Loucy (cell line): ENCODE results near the gene RBM26.
A peak's percentile ranks its signal among the peaks of the same experiment; 100 is the strongest.

Source experiments
- H2AFZ ChIP-seq: fragments of 200-600 bp; sonication (generic); 2 replicates; pipeline ENCODE4 v1.6.0; 2016; ENCODE audit warnings: antibody characterized with exemption, mild to moderate bottlenecking, low read length, moderate library complexity
- H3F3A ChIP-seq: fragments of 200-600 bp; 2 replicates; pipeline ENCODE4 v1.6.0; 2016; ENCODE audit warnings: antibody characterized with exemption, low read depth, mild to moderate bottlenecking
- H3K27me3 ChIP-seq: fragments of 200-600 bp; sonication (generic); 2 replicates; pipeline ENCODE4 v1.6.1; 2014; ENCODE audit warnings: low read length, mild to moderate bottlenecking; ENCODE audit not compliant: insufficient read depth, poor library complexity, severe bottlenecking
- H3K36me3 ChIP-seq: fragments of 200-600 bp; sonication (generic); 2 replicates; pipeline ENCODE4 v1.6.1; 2016; ENCODE audit warnings: low read length; ENCODE audit not compliant: insufficient read depth
- H3K4me1 ChIP-seq: fragments of 200-600 bp; sonication (generic); 2 replicates; pipeline ENCODE4 v1.5.1; 2014; ENCODE audit warnings: low read length, mild to moderate bottlenecking; ENCODE audit not compliant: insufficient read depth, poor library complexity, severe bottlenecking
- H3K4me2 ChIP-seq: fragments of 200-600 bp; sonication (generic); 2 replicates; pipeline ENCODE4 v1.6.0; 2014; ENCODE audit warnings: antibody characterized with exemption, low read length, low read depth, mild to moderate bottlenecking; ENCODE audit not compliant: poor library complexity, severe bottlenecking
- H3K4me3 ChIP-seq: fragments of 200-600 bp; sonication (generic); 2 replicates; pipeline ENCODE4 v1.5.1; 2014; ENCODE audit warnings: low read length, mild to moderate bottlenecking, mixed read lengths; ENCODE audit not compliant: poor library complexity, severe bottlenecking
- H3K79me2 ChIP-seq: fragments of 200-600 bp; sonication (generic); 2 replicates; pipeline ENCODE4 v1.6.1; 2014; ENCODE audit warnings: low read length; ENCODE audit not compliant: insufficient read depth
- H3K9ac ChIP-seq: fragments of 200-600 bp; sonication (generic); 2 replicates; pipeline ENCODE4 v1.6.0; 2014; ENCODE audit warnings: mild to moderate bottlenecking, low read depth, low read length, moderate library complexity; ENCODE audit not compliant: poor library complexity, severe bottlenecking
- H3K9me2 ChIP-seq: fragments of 200-600 bp; sonication (generic); replicated peaks from 2 replicates; pipeline ENCODE4 v1.6.1; 2016; ENCODE audit warnings: low read depth, low read length, mixed read lengths
- H3K9me3 ChIP-seq: fragments of 200-600 bp; sonication (generic); 2 replicates; pipeline ENCODE4 v1.6.1; 2014; ENCODE audit warnings: mild to moderate bottlenecking, antibody characterized with exemption, low read length, low read depth; ENCODE audit not compliant: insufficient read depth
- H4K20me1 ChIP-seq: fragments of 200-600 bp; sonication (generic); 2 replicates; pipeline ENCODE4 v1.6.0; 2014; ENCODE audit warnings: antibody characterized with exemption, low read length, mild to moderate bottlenecking; ENCODE audit not compliant: insufficient read depth, poor library complexity, severe bottlenecking
- EZH2phosphoT487 ChIP-seq: fragments of 200-600 bp; IDR thresholded peaks from 2 replicates; pipeline ENCODE4 v1.6.1; 2018; ENCODE audit warnings: antibody characterized with exemption, mild to moderate bottlenecking, moderate library complexity, borderline replicate concordance
- TF ChIP-seq, protein P1 (sequence below): fragments of 200-600 bp; sonication (generic); conservative IDR thresholded peaks from 2 replicates; pipeline ENCODE4 v1.5.1; 2014; ENCODE audit warnings: mild to moderate bottlenecking, antibody characterized with exemption, low read length

The RBM26 gene

DNA sequence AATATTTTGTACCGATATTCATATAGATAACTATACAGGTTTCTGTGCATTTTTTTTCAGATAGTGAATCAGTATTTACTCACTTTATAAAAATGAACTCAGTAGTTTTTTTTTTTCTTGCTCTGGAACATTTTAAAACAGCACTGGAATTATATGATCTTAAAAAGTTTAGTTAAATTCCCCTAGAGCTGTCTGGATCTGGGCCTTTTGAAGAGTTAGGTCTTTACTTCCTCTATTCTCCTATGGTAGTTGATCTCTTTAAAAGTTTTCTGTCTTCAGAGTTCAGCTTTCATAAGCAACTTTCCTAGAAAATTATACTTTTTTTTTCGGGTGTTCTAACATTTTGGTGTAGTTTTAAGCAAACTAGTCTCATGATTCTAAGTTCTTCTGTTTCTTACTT, 21.8 kb upstream of the RBM26 start:
- Histone ChIP-seq H2AFZ (peak overlapping the region; percentile 51; the same call in 1 of the 2 replicates), H3K9ac (no peak overlapping the region), H3F3A (no peaks in the 10 kb centered on the region), H3K4me3 (no peak overlapping the region), H3K79me2 (no peaks in the 10 kb centered on the region), H3K9me3 (no peaks in the 10 kb centered on the region), H4K20me1 (no peaks in the 10 kb centered on the region), H3K36me3 (no peaks in the 10 kb centered on the region), H3K4me1 (peaks cover 8% of the 10 kb centered on the region), H3K4me2 (no peak overlapping the region), H3K27me3 (no peaks in the 10 kb centered on the region), H3K9me2 (no peaks in the 10 kb centered on the region)
- TF ChIP-seq EZH2phosphoT487 = no peak
- TF ChIP-seq, protein P1, sequence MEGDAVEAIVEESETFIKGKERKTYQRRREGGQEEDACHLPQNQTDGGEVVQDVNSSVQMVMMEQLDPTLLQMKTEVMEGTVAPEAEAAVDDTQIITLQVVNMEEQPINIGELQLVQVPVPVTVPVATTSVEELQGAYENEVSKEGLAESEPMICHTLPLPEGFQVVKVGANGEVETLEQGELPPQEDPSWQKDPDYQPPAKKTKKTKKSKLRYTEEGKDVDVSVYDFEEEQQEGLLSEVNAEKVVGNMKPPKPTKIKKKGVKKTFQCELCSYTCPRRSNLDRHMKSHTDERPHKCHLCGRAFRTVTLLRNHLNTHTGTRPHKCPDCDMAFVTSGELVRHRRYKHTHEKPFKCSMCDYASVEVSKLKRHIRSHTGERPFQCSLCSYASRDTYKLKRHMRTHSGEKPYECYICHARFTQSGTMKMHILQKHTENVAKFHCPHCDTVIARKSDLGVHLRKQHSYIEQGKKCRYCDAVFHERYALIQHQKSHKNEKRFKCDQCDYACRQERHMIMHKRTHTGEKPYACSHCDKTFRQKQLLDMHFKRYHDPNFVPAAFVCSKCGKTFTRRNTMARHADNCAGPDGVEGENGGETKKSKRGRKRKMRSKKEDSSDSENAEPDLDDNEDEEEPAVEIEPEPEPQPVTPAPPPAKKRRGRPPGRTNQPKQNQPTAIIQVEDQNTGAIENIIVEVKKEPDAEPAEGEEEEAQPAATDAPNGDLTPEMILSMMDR = no peak

DNA sequence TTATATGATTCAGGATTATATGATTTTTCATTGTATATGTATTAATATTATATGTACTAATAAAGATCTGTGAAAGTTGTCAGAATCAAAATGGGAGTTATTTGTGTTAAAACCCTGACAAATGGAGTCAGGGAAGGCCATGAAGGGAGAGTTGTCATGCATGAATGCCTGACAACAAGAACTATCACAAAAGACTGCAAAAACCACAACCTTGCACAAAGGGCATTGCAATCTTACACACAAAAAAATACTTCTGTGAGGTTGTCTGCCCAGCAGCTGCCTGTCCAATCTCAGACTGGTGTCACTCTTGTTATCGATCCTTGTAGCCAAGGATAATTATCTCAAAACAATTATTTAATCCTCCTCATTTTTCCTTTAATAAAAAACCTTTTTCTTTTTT, 21.2 kb upstream of the RBM26 start:
- no peak for TF ChIP-seq EZH2phosphoT487
- TF ChIP-seq, protein P1 = no peak
- Histone ChIP-seq H3K4me2 (no peak overlapping the region), H3K79me2 (no peaks in the 10 kb centered on the region), H3K36me3 (no peaks in the 10 kb centered on the region), H3K27me3 (no peaks in the 10 kb centered on the region), H3K4me3 (no peak overlapping the region), H4K20me1 (no peaks in the 10 kb centered on the region), H3F3A (no peaks in the 10 kb centered on the region), H2AFZ (no peak overlapping the region), H3K4me1 (peaks cover 8% of the 10 kb centered on the region), H3K9me2 (no peaks in the 10 kb centered on the region), H3K9me3 (no peaks in the 10 kb centered on the region), H3K9ac (no peak overlapping the region)

DNA sequence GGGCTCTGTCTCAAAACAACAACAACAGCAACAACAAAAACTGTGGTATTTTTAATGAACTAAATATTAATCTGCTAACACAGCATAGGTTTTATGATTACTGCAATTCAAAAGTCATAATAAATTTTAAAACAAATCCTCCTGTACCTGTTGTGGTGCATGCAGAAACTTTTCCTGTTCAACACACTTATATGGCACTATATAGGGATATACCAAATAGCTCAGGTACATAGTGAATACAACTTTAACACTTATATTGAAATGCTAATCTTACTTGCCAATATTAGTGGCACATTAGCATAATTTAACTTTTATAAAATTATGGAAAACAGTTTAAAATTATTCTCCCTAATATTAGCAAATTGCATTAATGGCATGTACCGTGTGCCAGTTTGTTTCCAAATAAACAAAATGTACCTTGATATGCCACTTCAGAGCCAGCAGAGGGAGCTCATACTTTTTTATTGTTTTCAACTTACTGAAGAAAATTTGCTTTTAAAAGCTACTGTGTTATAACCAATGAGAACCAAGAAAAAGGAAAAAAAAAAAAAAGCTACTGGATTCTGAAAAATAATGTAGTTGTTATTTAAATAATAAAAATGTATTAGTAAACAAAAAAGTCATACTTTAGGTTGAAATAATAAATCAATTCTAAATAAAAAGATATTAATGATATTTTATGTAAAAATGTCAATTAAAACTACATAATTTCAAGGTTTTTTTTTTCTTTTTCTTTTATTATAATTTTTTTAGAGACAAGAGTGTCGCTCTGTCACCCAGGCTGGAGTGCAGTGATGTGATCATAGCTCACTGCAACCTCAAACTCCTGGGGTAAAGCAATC, 18.0 kb upstream of the RBM26 start:
- no peaks in the 10 kb centered on the region for H3K9me2 ChIP-seq
- no peaks in the 10 kb centered on the region for H3F3A ChIP-seq
- H3K27me3 ChIP-seq = no peaks in the 10 kb centered on the region
- no peaks in the 10 kb centered on the region for H3K79me2 ChIP-seq
- no peak overlapping the region for H3K4me3 ChIP-seq
- H3K4me1 ChIP-seq = peaks cover 8% of the 10 kb centered on the region
- H2AFZ ChIP-seq = no peak overlapping the region
- H3K9me3 ChIP-seq = no peaks in the 10 kb centered on the region
- TF ChIP-seq, protein P1 = peak; percentile 78
- no peak for TF ChIP-seq EZH2phosphoT487
- no peaks in the 10 kb centered on the region for H3K36me3 ChIP-seq
- no peaks in the 10 kb centered on the region for H4K20me1 ChIP-seq
- H3K9ac ChIP-seq = no peak overlapping the region
- H3K4me2 ChIP-seq = no peak overlapping the region
